RCC 7860 (cell line): ENCODE results near the gene IRF9.

Source experiments
- DNase-seq: peaks from one replicate; pipeline ENCODE4 v3.0.0-alpha.2; 2015; ENCODE audit warnings: low spot score
- FAIRE-seq: peaks from 2 replicates; lab custom pipeline; 2012; peaks lifted over from hg19 to GRCh38; lab: Jason Lieb, UNC

IRF9 gene

DNA sequence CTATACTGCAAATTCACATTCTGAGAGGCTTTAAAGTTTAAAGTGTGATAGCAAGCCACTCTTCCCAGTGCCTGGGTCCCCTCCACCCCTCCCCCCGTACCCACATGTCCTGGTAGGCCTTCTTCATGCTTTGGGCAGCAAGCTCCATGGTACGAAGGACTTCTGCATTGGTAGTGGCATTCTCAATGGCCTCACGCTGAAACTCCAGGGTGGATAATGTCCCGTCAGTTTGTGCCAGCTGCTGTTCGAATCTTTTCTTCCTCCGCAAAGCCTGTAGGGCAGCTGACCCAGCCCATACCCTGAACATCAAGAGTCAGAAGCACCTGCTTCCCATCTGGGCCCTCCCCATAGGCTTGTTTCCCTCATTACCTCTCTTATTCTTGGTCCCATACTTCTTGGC lies 50.2 kb downstream of the IRF9 start:
- no peak for DNase-seq
- no peak for FAIRE-seq

DNA sequence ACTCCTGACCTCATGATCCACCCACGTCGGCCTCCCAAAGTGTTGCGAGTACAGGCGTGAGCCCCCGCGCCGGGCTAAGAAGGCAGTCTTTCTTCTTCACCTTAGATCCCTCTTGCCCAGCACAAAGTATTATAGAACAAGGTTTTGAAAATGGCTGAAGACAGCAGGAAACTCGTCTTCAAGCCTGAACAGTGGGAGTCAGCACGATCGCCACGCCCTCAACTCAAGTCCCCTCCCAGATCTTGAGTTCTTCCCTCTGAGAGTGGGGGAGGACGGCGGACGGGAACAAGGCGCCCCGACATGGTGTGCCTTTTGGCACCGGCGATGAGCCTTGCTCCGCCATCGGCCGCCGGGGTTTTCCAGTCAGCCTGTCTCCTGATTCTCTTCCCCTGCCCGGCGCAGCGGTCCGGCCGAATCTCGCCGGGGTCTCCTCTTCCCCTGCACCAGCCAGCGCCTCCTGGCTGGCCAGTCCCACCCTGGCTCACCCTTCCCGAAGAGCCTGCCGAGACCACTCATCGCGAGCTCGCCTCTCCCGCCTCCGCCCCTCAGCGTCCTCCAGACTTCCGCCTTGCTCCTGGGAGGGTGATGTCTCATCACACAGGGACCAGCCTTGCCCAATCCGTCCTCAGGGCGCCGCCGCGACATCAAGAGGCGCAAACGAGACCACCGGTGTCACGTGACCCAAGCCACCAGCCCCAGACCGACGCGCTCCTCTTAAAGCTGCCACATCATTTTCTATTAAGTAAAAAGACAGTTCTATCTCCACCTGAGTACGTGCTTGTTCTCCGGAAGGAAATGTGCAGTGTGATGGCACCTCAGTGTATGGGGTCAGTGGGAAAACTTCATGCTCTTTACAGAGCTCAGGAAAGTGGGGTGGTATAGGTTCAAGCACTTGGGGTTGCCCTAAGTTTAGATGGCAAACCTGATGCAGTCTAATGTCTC lies 52.1 kb downstream of the IRF9 start, which contains the start of gene CHMP4A:
Gene CHMP4A (minus strand): TSS at position 565 of the 942 bp plus-strand sequence. CDS start 49 bp downstream, at position 516.
- peak; percentile 88 for DNase-seq
- no peak for FAIRE-seq

DNA sequence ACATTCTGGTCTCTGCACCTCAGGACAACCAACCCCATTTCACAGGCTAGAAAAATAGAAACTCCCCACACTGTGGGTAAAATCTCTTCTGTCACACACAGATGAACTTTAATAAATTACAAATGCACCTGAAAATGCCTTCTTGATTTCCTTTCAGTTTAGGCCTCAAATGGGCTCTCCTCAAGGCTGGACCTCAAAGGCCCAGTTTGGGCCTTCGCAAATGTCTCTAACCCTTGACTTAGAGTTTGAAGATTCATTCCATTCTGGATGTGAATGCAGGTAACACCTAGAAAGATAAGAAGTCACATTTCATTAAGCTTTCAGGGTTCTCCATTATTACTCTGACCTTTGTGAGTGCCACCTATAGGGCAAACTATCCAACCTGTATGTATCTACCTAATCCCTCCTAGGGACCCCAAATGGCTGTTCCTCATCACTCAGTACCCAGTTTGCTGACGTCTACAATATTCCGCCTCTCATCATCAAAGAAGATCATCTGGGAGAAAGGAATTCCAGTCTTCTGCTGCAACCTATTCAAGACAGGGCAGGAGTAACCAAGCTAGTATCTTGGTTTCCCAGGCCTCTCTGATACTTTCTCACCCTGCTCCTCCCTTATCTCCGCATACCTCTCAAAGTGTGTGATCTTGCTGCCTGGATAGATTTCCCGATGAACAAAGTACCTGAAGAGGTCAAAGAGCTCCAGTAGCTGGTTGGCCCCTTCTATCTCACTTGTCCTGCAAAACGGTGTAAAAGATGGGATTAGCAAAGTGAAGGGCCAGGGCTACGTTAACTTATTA lies 53.0 kb downstream of the IRF9 start:
- no peak for DNase-seq
- no peak for FAIRE-seq

DNA sequence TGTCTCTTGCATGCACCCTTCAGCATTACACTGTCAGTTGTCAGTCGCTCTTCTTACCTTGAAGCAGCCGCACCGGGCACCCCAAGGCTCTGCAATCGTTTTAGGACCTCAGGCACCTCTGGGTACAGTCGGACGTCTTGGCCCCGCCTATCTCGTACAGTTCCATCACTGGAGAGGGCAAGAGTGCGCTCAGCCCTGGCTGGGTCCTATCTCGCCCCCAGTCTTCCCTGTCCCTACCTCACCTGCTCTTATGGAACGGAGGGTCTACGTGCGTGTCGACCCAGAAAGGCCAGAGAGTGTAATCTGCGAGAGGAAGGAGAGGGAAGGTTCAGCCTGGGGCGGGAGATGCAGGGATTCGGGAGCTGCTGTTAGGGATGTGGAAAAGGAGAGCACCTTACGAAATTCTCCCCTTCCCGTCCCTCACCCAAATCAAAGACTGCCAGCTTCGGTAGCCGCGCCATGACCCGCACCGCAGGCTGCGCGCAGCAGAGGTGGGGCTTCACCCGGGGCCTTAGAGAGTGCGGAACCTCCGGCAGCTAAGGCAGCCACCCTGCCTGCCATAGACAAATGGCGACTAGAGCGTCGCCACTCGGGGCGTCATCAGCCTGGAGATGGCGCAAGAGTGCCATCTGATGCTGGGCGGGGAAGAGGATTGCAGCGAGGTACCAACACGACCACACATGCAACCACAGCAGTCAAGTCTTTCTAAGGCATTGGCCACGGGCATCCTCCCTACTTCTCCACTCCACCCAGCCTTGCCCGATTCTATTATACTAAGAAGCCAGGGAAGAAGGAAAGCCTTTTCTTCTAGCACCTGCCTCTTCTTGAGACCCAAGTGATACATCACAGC lies 54.7 kb downstream of the IRF9 start, which contains the start of gene MDP1:
Gene MDP1 (minus strand): TSS at position 572 of the 850 bp plus-strand sequence. CDS start 111 bp downstream, at position 461.
- no peak for FAIRE-seq
- peak; percentile 60 for DNase-seq
